GM21786 (cell line): ENCODE measurements around the gene TAS2R38.
"Not testable (repeated sequence)": the region's sequence is repeated elsewhere in the genome, so short reads cannot be mapped to it uniquely, and the experiment has no call there.

ENCODE experiments used
- ATAC-seq: cut with Tn5 transposase; IDR thresholded peaks from one replicate; pipeline ENCODE4 v1.9.1; 2021; ENCODE audit not compliant: unreplicated experiment

TAS2R38 gene

DNA sequence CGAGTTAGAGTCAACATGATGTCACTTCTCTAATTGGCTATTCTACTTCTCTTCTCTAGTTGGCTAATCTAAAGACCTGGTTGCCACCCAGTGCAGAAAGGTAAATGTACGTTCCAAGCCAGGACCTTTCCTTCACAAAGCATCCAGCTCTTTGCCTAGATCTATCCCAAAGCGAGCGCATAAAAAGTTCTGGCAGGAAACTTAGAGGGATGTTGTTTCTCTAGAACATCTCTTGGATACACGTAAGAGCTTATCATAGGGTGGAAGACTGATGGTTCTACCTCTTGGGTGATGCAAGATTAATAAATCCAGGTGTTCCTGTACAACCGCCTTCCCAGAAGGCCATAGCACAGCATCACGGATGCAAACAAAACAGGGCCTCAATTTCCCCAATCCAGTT lies at the start of gene TAS2R38:
Gene TAS2R38, minus strand, starts transcription at position 101 of the 400 bp plus-strand sequence. Its CDS starts 84 bp downstream, at position 17.
- no peak for ATAC-seq

DNA sequence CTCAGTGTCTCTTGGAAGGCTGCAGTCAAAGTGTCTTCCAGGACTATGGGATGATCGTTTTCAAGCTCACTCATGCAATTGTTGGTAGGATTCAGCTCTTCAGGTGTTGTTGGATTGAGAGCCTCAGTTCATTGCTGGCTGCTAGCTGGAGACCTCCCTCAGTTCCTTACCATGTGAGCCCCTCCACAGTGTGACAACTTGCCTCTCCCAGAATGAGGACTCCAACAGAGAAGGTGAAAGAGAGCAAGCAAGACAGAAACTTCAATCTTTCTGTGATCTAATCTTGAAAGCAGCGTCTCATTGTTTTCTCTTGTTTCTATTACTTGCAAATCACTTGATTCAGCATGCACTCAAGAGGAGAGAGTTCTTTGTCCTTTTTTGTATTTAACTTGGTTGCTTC lies 44.6 kb upstream of the TAS2R38 start:
- no peak for ATAC-seq

DNA sequence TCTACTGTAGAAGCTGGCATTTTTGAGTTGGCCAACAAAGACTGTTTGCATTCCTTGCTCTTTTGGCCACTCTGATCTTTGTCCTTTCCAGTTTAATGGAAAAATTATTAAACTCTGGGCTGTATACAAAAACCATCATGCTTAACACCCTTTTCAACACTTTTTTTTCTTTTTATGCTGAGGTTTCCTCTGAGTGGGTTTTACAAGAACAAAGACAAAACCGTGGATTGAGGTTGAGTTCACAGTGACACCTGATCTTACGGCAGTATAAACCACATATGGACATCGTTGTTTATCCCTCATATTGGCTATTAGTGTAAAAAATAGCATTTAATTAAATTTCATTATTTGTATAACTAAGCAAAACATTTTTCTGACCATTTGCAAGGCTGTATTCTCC lies 43.9 kb upstream of the TAS2R38 start:
- no peak for ATAC-seq

DNA sequence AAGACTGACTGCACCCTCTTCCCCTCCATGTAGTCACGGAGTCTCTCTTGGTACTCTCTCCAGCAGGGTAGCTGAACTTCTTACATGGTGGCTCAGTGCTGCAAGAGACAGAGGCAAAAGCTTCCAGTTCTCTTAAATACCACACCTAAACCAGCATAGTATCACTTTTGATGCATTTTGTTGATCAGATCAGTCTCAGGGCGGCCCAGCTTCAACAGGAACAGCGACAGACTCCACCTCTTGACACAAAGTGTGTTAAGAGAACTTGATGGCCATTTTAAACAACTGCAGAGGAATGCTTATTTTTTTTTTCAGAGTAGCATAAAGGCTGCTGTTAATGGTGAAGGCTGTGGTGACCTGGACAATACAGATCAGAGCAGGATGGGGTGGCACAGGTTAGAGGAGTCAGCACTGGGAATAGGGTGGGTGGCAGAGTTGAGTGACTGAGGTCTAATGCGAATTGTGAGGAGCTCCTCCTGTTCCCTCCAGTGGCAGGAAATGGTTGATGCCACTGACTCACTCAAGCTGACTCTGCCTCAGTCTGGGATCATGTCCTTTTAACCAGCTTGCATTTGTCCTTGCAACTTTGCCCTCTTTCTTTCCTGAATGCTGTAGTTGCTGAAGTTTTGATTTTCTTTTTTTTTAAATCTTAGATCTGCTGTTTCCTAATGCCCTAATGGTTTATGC lies 39.4 kb upstream of the TAS2R38 start:
- no peak for ATAC-seq

DNA sequence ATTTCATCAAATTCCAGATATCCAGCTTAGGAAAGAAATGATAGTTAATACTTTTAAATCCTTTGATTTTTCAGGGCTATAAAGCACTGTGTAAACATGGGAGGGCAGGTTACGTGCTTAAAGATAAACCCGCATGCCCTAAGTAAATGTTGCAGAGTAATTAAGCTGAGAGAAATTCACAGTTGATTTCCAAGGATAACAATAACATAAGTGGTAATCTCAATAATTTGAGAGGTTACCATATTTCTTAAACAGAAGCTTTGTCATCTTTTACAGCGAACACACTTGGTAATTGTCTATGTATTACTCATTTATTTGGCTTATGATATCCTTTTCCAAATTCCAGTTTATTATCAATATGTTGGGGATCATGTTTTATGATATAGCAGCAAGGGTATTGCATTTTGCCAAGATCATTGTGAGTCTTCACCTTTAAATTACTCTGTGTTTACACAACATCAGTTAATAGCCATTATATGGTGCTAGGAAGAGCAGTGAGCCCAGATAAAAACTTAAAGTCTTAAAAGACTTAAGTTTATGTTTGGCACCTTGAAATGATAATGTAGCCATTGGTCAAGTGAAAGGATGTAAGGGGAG lies 37.5 kb upstream of the TAS2R38 start:
- no peak for ATAC-seq

DNA sequence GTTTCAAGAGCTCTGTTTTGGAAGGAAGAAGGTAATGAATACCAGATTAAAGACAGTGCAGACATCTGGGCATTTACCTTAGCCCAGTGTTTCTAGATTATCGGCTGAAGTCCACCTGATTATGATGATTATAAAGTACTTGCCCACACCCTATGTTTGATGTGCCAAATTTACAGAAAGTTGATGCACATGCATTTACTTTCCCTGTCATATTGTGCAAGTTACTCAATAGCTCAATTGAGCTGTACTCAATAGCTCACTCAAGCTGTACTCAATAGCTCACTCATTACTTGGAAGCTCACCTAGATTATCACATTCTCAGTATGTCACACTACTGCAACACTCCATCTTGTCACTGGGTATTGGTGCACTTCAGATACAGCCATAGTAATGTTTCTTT lies 35.6 kb upstream of the TAS2R38 start:
- no peak for ATAC-seq

DNA sequence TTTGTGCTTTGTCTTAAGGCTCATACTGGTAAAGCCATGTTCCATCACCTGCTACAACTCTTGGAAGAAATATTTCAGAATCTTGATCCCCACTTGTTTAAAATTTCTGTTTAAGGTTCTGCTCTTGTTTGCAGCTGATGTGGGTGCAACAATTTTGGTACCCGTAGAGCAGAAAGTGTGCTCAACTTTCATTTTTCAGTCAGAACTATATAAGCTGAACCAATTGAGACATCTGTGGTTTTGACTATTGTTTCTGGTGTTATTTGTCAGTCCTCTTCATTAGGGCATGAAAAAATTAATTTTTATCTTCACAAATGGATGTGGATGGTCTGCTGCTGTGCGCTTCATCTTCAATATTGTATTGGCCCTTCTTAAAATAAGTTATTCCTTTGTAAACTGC lies 33.0 kb upstream of the TAS2R38 start:
- ATAC-seq = no peak

DNA sequence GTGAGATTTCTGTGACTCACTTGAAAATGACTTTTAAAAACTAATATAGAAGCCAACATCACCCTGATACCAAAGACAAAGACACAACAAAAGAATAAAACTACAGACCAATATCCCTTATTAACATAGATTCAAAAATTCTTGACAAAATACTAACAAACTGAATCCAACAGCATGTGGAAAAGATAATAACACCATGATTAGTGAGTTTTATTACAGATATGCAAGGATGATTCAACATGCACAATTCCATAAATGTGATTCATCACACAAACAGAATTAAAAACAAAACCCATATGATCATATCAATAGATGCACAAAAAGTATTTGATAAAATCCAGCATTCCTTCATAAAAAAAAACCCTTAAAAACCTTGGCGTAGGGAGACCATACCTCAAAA lies 28.6 kb upstream of the TAS2R38 start:
- ATAC-seq = no peak

DNA sequence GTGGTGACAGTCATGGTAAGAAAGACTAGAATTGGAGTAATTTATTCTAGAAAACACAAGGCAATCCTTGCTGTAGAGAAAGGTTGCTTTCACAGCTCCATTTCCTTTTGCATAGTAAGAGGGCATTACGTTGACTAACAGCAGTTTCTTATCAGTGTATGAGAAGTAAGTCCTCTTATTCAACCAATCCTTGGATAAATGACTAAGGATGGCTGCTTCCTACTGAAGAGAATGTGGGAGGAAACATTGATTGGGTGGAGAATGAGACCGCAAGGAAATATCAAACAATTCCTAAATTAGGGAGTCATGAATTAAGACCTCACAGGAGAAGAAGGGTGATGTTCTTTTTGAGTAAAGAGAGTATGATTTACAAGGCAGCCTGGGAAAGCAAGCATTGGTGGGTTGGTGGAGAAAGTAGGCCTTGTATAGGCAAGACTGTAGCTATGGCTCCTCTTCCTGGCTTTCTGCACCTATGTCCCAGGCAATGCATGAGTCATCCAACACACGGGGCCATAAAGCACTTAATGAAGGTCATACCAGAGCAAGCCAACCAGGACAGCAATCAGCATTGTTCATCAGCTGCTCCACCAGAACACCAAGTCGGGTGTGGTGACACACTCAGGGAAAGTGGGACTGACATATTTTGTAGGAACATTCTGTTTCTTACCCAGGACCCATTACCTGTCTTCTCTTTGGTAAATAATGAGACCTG lies 27.7 kb upstream of the TAS2R38 start:
- ATAC-seq = no peak

DNA sequence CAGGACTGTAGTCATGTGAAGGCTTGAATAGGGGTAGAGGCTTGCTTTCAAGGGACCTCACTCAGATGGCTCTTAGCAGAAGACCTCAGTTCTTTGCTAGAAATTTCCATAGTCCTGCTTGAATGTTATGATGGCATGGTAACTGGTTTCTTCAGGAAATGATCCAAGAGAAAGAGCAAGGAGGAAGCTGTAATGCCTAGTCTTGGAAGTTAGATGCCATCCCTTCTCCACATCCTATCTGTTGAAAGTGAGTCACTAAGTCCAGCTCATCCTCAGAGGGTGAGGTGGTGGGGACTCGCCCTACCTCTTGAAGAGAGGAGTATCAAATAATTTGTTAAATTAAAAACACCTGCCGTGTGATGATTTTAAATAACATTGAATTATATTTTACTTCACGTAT lies 26.7 kb upstream of the TAS2R38 start:
- ATAC-seq = no peak

DNA sequence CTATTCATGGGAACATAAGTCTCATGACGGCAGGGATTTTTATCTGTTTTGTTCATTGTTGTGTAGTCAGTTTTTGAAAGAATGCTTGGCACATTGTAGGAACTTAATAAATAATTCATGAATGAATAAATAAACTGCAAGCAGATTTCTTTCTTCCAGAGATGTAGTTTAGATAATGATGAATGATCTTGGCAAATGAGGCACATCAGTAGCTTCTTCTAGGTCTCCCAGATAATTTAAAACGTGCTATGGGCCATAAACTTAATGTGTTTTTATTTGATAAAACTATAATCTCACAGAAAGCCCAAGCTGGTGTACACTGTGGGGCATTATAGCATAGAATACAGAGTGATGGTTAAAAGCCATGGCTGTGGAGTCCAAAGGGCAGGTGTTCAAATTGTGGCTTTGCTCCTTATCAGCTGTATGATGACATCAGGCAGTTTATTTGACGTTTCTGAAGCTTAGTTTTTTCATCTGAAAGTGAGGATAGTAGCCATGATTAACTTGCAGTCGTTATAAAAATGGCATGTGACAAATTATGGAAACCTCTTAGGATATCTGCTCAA lies 25.6 kb upstream of the TAS2R38 start:
- ATAC-seq = no peak

DNA sequence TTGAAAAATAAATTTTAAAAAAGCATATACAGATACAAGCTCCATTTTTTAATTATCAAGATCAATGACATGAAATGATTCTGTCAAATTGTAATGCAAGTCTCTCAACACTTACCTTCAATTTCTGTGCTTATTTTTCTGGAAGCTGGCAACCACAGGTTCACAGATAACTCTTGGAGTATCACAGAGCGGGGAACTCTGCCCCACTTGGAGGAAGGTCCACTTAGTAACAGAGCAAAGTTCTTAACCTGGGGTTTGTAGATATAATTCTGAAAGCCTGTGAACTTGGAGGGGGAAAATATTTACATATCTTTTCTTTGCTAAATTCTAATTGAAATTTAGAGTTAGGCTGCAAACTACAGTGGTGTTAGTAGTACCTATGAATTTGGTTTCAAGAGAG lies 19.8 kb upstream of the TAS2R38 start:
- no peak for ATAC-seq

DNA sequence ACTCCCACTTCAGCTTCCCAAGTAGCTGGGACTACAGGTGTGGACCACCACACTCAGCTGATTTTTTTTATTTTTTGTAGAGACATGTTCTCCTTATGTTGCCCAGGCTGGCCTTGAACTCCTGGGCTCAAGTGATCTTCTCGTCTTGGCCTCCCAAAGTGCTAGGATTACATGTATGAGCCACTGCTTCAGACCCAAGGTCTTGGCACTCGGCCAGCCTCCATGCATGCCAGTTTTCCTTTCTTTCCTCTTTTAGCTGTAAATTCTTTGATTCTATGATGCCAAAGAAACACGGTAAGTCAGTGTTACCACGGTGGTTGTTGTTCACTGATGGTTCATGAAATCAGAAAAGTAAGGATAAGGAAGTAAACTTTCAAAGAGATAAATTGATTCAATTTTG lies 19.1 kb upstream of the TAS2R38 start:
- no peak for ATAC-seq

DNA sequence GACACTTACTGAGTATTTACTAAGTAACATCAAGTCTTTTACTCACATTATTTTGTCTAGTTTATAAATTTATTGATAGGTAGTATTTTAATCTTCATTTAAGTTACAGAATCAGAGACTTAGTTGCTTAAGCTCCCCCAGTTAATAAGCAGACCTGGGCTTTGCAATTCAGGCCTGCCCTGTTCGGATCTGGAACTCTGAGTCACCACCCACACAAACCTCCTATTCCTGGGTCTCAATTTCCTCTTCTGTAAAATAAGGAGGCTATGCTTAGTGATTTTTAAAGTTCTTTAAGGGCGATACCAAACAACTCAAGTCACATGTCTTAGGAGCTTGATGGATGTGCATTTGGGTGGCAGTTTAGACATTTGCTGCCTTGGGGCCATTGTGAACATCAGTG lies 18.6 kb upstream of the TAS2R38 start:
- no peak for ATAC-seq

DNA sequence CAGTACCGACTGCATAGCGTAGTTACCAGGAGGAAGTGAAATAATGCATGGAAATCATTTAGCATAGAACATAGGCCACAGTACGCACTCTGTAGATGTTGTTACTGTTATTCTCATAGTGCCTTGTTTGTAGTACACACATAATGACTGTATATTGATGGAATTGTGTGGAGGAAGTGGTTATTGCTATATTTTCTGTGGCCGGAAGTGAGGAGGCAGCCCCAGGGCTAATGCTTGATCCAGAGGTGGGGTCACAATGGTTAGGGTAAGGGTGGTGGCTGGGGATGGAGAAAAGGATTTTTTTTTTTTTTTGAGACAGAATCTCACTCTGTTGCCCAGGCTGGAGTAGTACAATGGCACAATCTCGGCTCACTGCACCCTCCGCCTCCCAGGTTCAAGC lies 17.6 kb upstream of the TAS2R38 start:
- no peak for ATAC-seq

DNA sequence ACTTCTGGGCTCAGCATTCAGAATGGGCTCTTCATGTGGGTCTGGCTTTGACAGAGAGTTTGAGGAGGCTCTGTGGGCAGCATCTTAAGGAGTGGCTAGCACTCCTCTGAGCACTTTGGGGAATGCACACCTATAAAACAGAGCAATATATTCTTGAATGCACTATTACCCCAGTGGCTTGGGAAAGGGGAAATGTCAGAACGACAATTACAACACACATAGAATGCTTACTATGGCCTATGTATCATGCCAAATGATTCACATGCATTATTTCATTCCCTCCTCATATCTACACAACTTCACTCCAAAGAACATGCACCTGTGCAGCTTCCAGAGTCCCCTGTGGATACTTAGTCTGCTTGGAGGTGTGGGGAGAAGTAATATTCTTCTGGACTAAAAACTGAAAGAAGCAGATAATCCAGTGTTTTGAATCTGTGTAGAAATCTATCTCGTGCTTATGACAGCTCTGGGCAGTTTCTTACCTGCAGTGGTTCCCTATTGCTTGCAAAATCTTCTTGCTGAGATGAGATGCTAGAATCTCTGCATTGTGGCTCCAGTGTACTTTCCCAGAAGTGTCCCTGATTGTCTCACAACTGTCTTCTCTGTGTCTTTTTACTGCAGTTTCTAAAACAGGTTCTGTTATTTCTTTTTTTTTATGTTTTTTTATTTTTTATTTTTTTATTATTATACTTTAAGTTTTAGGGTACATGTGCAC lies 16.6 kb upstream of the TAS2R38 start:
- no peak for ATAC-seq

DNA sequence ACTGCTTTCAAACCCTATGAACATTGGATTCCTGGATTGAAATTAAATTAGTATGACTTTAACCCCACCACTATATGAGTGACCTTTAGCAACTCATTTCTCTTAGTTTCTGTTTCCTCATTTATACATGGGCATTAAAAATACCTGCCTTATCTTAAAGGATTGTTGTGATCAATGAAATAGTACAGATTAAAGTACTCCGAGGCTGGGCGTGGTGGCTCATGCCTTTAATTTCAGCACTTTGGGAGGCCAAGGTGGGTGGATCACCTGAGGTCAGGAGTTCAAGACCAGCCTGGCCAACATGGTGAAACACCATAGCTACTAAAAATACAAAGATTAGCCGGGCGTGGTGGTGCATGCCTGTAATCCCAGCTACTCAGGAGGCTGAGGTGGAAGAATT lies 14.2 kb upstream of the TAS2R38 start:
- not testable (repeated sequence) for ATAC-seq

DNA sequence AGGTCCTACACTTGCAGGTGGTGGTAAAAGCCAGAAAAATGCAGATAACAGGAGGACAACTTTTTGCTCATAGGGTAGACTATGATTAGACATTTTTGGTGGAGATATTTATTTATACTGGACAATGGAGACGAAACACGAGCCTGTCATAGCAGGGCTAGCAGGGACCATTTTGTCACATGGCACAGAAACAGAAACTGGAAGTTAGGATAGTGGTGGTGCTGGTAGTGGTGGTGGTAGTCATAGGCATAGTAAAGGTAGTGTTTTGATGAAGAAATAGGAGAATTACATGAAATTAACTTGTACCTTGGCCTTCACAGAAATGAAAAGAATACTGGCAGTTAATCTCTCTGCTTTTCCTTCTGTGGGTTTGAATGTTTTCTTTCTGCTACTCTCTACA lies 13.3 kb upstream of the TAS2R38 start:
- ATAC-seq = no peak

DNA sequence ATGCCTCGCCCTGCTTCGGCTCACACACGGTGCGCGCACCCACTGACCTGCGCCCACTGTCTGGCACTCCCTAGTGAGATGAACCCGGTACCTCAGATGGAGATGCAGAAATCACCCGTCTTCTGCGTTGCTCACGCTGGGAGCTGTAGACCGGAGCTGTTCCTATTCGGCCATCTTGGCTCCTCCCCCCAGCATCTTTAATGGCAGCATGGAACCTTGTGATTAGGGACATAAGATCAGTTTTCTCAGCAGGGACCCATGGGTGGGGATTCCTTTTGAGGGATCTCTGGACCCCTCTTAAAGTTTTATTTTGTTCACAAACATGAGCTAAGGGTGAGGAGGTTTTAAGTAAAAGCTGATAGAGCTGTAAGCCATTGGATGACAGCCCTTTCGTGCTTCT lies 12.4 kb upstream of the TAS2R38 start:
- not testable (repeated sequence) for ATAC-seq

DNA sequence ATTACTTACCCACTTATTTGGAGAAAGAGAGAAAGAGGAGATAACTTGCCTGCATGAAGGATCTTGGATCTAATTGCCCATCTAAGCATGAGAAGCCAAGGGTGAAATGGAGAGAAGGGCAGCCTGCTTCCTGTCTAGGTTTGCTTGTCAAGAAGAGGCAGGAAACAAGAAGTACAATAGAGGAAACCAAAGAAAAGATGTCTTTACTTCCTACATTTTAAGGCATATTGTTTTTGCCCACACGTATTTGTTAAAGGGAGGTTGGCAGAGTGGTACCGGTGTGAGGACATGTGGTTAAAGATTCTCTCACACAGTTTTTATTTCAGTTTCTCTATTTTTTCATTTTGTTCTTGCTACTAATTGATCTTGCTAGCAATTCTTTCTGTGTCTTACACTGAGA lies 6.0 kb upstream of the TAS2R38 start:
- no peak for ATAC-seq

DNA sequence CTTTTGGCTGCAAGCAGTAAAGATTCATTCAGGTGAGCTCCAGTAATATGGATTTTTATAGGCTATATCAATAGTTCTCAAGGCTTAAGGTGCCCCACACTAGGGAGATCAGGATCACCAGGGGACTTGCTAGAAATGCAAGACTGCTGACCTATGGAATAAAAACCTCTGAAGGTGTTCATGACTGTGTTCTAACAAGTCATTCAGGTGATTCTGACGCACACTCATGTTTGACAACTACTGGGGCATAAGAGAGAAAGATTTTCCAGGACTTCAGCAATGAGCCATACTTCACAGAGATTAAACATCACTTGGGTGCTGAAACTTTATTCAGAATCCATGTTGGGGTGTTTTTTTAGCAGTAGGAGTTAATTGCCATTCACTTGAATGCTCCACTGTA lies 4.8 kb upstream of the TAS2R38 start:
- no peak for ATAC-seq
